Measurements from ENCODE around the gene MYH3.

- TF ChIP-seq POLR2AphosphoS5 (IDR thresholded peaks at IDR 0.05; ENCODE audit: borderline replicate concordance, low read depth, low read length) (no peak), EZH2 (IDR thresholded peaks at IDR 0.05) (no peak), FOXP2 (optimal IDR thresholded peaks at IDR 0.05; ENCODE audit: control extremely low read depth, extremely low read length, insufficient read depth) (no peak)
Observed at GRCh38 chr17:10687499-10687898, 30.4 kb upstream of the MYH3 start.

Data from SK-N-MC (cell line).